CD14-positive monocyte (primary cell): ENCODE results near the gene FBXO7. TPM values are rescaled to one million over a fixed set of nuclear protein-coding genes. Genes with fewer than 3 reads are reported as not detected.

Source experiments
- DNase-seq, 3 donors: peaks; one replicate each; pipeline ENCODE4 v3.0.0-alpha.2; 2011 to 2022
- H2AFZ ChIP-seq: 2 replicates; pipeline ENCODE4 v1.6.0; 2012; ENCODE audit warnings: mild to moderate bottlenecking, low read depth, low read length, inconsistent platforms; ENCODE audit not compliant: insufficient read depth, poor library complexity, severe bottlenecking
- H3K27ac ChIP-seq, 2 donors: 1 replicate in 1 of 2; 2 replicates in 1 of 2; pipeline ENCODE4 v1.5.1; 2012 to 2013; ENCODE audit warnings: low read length in 2 of 2, control low read depth in 1 of 2, inconsistent platforms in 1 of 2, low read depth in 1 of 2, mild to moderate bottlenecking in 1 of 2
- H3K27me3 ChIP-seq, 2 donors: one replicate each; pipeline versions ENCODE4 v1.6.0 to v1.6.1; 2011 to 2013; ENCODE audit warnings: low read length in 2 of 2; ENCODE audit not compliant: control insufficient read depth in 2 of 2, insufficient read depth in 2 of 2
- H3K36me3 ChIP-seq, 2 donors: replicated peaks in 1 of 2; 1 replicate in 1 of 2; 2 replicates in 1 of 2; pipeline versions ENCODE4 v1.5.1 to v1.6.1; 2012 to 2013; ENCODE audit warnings: low read length in 2 of 2, control low read depth in 1 of 2, inconsistent platforms in 1 of 2, mild to moderate bottlenecking in 1 of 2; ENCODE audit not compliant: insufficient read depth in 2 of 2, control insufficient read depth in 1 of 2
- H3K4me1 ChIP-seq, 2 donors: 1 replicate in 1 of 2; 2 replicates in 1 of 2; pipeline versions ENCODE4 v1.5.1 to v1.6.1; 2012 to 2013; ENCODE audit warnings: low read length in 2 of 2, control low read depth in 1 of 2, inconsistent platforms in 1 of 2, mild to moderate bottlenecking in 1 of 2, moderate library complexity in 1 of 2; ENCODE audit not compliant: insufficient read depth in 2 of 2, control insufficient read depth in 1 of 2
- H3K4me2 ChIP-seq: replicated peaks from 2 replicates; pipeline ENCODE3; 2012; ENCODE audit warnings: low read length, moderate library complexity, mild to moderate bottlenecking; ENCODE audit not compliant: poor library complexity, severe bottlenecking; ENCODE audit errors: extremely low read depth
- H3K4me3 ChIP-seq, 3 experiments: fragments of 200-600 bp in 1 of 3; sonication (generic) in 1 of 3; replicated peaks in 1 of 3; 1 replicate in 2 of 3; 2 replicates in 1 of 3; pipeline ENCODE4 v1.5.1; 2011 to 2013; ENCODE audit warnings: low read length in 3 of 3, mild to moderate bottlenecking in 3 of 3, control low read depth in 2 of 3, low read depth in 2 of 3, inconsistent platforms in 1 of 3, moderate library complexity in 1 of 3
- H3K79me2 ChIP-seq: 2 replicates; pipeline ENCODE4 v1.6.0; 2012; ENCODE audit warnings: mild to moderate bottlenecking, control low read depth, inconsistent platforms, low read length, moderate library complexity; ENCODE audit not compliant: insufficient read depth
- H3K9ac ChIP-seq: 2 replicates; pipeline ENCODE4 v1.6.0; 2017; ENCODE audit warnings: low read length, mild to moderate bottlenecking; ENCODE audit not compliant: insufficient read depth, poor library complexity, severe bottlenecking
- H3K9me3 ChIP-seq, 2 donors: replicated peaks in 1 of 2; 1 replicate in 1 of 2; 2 replicates in 1 of 2; pipeline versions ENCODE4 v1.5.1 to v1.6.1; 2012 to 2013; ENCODE audit warnings: low read length in 2 of 2, control low read depth in 1 of 2; ENCODE audit not compliant: control insufficient read depth in 1 of 2, insufficient read depth in 1 of 2
- H4K20me1 ChIP-seq: 2 replicates; pipeline ENCODE4 v1.6.0; 2012; ENCODE audit warnings: mild to moderate bottlenecking, low read length, control low read depth, moderate library complexity; ENCODE audit not compliant: insufficient read depth
- H3K27ac Mint-ChIP-seq, 7 donors: one replicate each; pipeline ENCODE4 v1.8.0; 2020; ENCODE audit warnings: mild to moderate bottlenecking in 7 of 7, mixed read lengths in 7 of 7, moderate library complexity in 6 of 7, inconsistent platforms in 2 of 7
- H3K27me3 Mint-ChIP-seq, 3 donors: one replicate each; pipeline ENCODE4 v1.8.0; 2021 to 2022; ENCODE audit warnings: low read depth in 3 of 3, mild to moderate bottlenecking in 3 of 3, mixed read lengths in 3 of 3, moderate library complexity in 3 of 3, inconsistent platforms in 1 of 3
- H3K36me3 Mint-ChIP-seq, 2 donors: one replicate each; pipeline ENCODE4 v1.8.0; 2020; ENCODE audit warnings: mixed read lengths in 2 of 2, inconsistent platforms in 1 of 2, mild to moderate bottlenecking in 1 of 2
- H3K4me1 Mint-ChIP-seq: one replicate; pipeline ENCODE4 v1.8.0; 2020; ENCODE audit warnings: mild to moderate bottlenecking, mixed read lengths
- H3K4me3 Mint-ChIP-seq, 2 donors: one replicate each; pipeline ENCODE4 v1.8.0; 2020; ENCODE audit warnings: mild to moderate bottlenecking in 2 of 2, mixed read lengths in 2 of 2, moderate library complexity in 1 of 2
- H3K9me3 Mint-ChIP-seq, 7 donors: one replicate each; pipeline ENCODE4 v1.8.0; 2020 to 2022; ENCODE audit warnings: mixed read lengths in 7 of 7, mild to moderate bottlenecking in 6 of 7, moderate library complexity in 6 of 7, inconsistent platforms in 2 of 7
- CTCF ChIP-seq: fragments of 200-600 bp; IDR thresholded peaks from one replicate; pipeline ENCODE4 v1.8.0; 2022; ENCODE audit warnings: antibody characterized with exemption, mild to moderate bottlenecking
- WGBS: methylation state at CpG from one replicate; pipeline ENCODE4 v1.1.5; 2013; ENCODE audit warnings: missing lambda C conversion rate; ENCODE audit not compliant: insufficient coverage; 5-methylcytosine and 5-hydroxymethylcytosine counted together
- intact Hi-C, 2 donors: fragments of 100-400 bp; cut with micrococcal nuclease; formaldehyde crosslinking; loops; one replicate each; pipeline versions ENCODE4 v1.15.0 to v1.15.1; 2023
- polyA plus RNA-seq, 3 donors: library from polyadenylated mRNA; depleted of rRNA in 1 of 3; unstranded in 2 of 3; stranded (reverse) in 1 of 3; fragments of 300-500 nt in 2 of 3; fragments of >200 nt in 1 of 3; fragmentation: Illumina TruSeq in 2 of 3; gene quantifications; 1 replicate in 2 of 3; 2 replicates in 1 of 3; pipeline ENCODE4 v1.2.3, GENCODE V29; 2012 to 2021

FBXO7 gene
- polyA plus RNA-seq, 3 donors = 56.7 to 116 (median 103) TPM

DNA sequence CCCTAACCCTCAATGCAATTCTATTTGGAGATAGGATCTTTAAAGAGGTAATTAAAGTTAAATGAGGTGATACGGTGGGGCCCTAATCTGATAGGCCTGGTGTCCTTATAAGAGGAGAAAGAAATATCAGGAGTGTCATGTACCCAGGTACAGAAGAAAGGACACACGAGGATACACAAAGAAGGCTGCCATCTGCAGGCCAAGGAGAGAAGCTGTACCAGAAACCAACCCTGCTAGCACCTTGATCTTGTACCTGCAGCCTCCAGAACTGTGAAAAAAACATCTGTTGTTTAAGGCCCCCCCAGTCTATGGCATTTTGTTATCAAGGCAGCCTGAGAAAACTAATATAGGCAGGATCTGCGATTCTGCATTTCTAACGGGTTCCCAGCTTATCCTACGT is 44.2 kb downstream of the FBXO7 start:
- Mint-ChIP-seq H3K4me3 (no peak overlapping the region), H3K27me3 (peaks cover 0 to 5% (median 2%) of the 10 kb centered on the region in 3 donors), H3K36me3 (no peaks in the 10 kb centered on the region), H3K9me3 (peaks cover 0 to 6% (median 0%) of the 10 kb centered on the region in 7 donors), H3K27ac (no peak overlapping the region), H3K4me1 (no peaks in the 10 kb centered on the region)
- H3K79me2 ChIP-seq = no peaks in the 10 kb centered on the region
- TF ChIP-seq CTCF = no peak
- H4K20me1 ChIP-seq = no peaks in the 10 kb centered on the region
- H3K4me1 ChIP-seq = no peaks in the 10 kb centered on the region
- H3K9ac ChIP-seq = no peak overlapping the region
- no peak overlapping the region for H3K27ac ChIP-seq
- H3K9me3 ChIP-seq = no peaks in the 10 kb centered on the region
- no peak overlapping the region for H3K4me3 ChIP-seq
- H3K27me3 ChIP-seq = no peaks in the 10 kb centered on the region
- H3K4me2 ChIP-seq = no peak overlapping the region
- intact Hi-C loops = no loop called here
- H3K36me3 ChIP-seq = no peaks in the 10 kb centered on the region
- DNase-seq = no peak
- no CpG with 5 or more reads among the region's 5 CpGs for WGBS
- no peak overlapping the region for H2AFZ ChIP-seq

DNA sequence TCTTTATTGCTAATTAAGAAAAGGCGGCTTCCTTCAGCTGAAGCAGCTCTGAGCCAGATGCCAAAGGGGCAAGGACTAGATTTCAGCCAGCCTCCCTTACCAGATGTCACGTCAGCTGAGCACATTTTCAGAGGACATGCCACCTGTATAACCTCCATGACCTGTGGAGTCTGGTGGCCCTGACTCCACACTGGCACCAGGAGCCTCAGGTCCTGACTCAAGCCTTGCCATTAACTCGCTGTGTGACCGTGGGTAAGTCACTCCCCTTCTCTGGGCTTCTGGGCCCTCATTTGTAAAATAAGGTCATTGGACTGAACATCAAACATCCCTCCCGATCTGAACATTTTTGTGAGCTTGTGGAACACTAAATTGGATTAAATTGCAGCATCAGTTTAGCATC is 46.0 kb downstream of the FBXO7 start:
- no peak overlapping the region for H3K4me3 Mint-ChIP-seq
- Histone ChIP-seq H4K20me1 (no peaks in the 10 kb centered on the region), H3K4me3 (no peak overlapping the region), H3K9ac (no peak overlapping the region), H2AFZ (no peak overlapping the region), H3K4me1 (no peaks in the 10 kb centered on the region), H3K9me3 (no peaks in the 10 kb centered on the region), H3K27me3 (no peaks in the 10 kb centered on the region), H3K4me2 (no peak overlapping the region), H3K27ac (no peak overlapping the region), H3K36me3 (no peaks in the 10 kb centered on the region), H3K79me2 (no peaks in the 10 kb centered on the region)
- WGBS = 97% methylated on average over 4 of the region's 5 CpGs
- peaks cover 2 to 3% (median 2%) of the 10 kb centered on the region in 3 donors for H3K27me3 Mint-ChIP-seq
- H3K36me3 Mint-ChIP-seq = no peaks in the 10 kb centered on the region
- H3K27ac Mint-ChIP-seq = no peak overlapping the region
- no peak for DNase-seq
- intact Hi-C loops = no loop called here
- TF ChIP-seq CTCF = no peak
- no peaks in the 10 kb centered on the region for H3K4me1 Mint-ChIP-seq
- peaks cover 0 to 3% (median 0%) of the 10 kb centered on the region in 7 donors for H3K9me3 Mint-ChIP-seq
